8988T (cell line): ENCODE data around the gene NALCN.

ENCODE experiments used
- DNase-seq: peaks from one replicate; pipeline ENCODE4 v3.0.0; 2011

NALCN gene

DNA sequence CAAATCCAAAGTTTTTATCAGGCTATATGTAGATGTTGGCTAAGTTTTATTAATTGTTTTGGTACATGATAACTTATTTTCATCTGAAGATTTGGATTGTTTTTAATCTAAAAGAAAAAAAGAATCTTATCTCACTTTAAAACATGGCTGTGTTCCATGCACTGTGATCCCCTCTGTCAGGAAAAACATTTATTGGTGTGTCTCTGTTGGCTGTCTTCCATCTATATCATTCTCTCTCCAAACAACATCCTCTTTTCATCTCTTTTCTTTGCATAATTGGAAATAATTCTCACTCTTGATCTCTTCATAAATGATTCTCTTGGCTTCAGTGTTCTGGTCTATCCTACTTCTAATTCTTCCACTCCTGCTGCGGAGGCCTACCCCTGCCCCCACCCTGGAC, 4.2 kb downstream of the NALCN start:
- no peak for DNase-seq

DNA sequence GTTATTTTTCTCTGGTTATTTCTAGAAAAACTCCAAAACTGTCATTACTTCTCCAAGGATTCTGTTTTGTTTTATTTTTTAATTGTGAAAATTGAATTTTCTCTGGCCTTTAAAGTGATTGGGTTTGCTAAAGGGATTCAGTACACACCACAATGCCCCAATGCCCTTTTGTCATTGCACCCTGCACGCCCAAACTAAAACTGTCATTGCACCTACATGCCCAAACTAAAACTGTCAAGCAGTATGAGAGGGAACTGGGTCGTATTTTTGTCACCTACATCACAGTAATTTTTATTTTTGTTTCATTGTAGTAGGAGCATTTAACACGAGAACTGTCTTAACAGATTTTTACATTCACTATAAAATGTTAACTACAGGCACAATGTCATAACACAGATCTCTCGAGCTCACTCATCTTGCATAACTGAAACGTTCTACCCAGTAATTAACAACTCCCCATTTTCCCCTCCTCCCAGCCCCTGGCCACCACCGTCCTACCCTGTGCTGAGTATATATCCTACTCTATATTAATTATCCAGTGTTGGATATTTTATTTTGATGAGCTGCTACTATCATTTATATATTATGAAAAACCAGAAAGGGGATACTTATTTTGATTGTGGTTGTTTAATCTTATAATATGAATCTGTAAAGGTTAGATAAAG, 7.2 kb downstream of the NALCN start:
- no peak for DNase-seq

DNA sequence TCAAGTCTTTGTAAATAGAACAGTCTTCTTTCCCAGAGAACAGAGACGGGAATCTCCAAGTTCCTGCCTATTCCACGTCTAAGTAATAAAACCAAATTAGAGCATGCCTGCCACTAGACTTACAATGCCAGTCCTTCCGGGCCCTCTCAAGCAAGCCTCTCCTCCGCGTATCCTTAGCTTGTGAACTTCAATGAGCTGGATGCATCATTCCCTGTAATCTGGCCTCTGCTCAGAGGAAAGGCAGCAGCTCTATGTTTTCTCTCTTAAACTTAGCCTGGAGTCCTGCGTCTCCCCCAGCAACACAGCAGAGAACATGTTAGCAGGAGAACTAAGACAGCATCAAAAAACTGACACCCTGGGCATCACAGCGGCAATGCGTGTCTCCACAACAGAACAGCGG, 8.2 kb downstream of the NALCN start:
- DNase-seq, result no peak

DNA sequence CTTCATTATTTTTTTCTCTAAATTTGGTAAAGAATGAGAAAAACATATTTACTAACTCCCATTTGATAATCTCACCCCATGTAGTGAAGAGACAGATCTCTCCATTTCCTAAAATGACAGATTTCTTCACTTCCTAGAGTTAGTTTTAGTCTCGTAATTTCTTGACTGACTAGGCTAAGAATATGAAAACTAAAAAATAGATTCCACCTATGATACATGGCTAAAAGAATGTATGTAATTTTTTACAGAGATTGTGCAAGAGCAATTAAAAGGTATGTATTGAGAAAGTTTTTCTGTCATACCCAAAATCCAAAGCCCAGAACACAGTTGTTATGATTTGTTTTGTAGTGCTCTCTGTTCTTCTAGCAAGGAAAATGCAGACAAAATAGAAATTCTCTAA, 9.5 kb downstream of the NALCN start:
- no peak for DNase-seq

- DNase-seq, result no peak
Measured at GRCh38 chr13:101401196-101401595, 15.1 kb downstream of the NALCN start.

- DNase-seq, result no peak
Measured at GRCh38 chr13:101399365-101399764, 16.9 kb downstream of the NALCN start.

DNA sequence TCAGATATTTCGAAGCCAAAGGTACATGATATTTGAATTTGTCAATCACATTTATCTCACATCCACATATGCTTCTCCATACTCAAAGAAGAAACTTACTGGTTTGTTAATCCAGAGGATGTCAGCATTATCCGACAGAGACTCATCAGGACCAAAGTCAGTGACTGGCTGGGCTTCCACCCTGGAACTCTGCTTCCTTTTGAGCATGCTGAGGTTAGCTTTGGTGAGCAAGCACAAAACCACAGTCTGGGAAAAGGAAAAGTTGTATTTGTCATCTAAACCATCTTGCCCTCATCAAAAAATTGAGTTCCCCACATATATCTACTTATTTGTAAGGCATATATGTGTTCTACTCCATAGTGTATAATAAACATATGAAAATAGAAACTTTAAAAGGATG, 17.4 kb downstream of the NALCN start:
- DNase-seq, result no peak

DNA sequence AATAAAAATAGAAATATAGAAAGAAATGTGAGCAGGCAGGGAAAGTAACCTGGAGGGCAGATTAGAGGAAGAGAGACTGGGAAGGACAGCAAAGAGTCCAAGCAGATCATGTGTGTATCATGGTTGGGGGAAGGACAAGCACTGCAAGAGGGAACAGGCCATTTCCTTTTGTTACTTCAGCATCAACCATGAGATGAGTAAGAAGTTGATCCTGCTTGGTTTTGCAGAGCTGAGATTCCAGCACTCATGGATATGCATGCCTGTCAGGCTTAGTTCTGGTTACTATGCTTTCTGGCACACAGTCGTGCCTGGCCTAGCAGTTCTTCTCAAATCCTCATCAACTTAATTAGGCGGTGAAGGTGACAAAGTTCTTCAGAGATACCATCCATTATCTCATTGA, 18.1 kb downstream of the NALCN start:
- DNase-seq, result no peak

- no peak for DNase-seq
Measured at GRCh38 chr13:101397742-101398141, 18.6 kb downstream of the NALCN start.

- no peak for DNase-seq
Measured at GRCh38 chr13:101394605-101395004, 21.7 kb downstream of the NALCN start.

DNA sequence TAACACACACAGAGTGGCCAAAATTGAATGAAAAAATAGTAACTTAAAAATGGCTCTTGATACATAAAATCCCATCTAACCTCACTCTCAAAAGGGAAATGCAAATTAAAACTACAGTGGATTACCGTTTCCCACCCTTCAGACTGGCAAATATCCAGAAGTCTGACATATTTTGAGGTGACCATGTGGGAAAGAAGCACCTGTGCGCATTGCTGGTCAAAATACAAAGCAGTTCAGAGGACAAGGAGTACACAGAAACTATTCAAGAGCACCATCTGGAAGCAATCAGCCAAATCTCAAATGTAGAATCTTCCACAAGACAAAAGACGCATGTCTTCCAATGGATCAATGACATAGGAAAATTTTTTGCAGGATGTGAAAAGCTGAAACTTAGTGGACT, 23.2 kb downstream of the NALCN start:
- DNase-seq, result no peak

- DNase-seq, result no peak
Measured at GRCh38 chr13:101390461-101390860, 25.8 kb downstream of the NALCN start.

DNA sequence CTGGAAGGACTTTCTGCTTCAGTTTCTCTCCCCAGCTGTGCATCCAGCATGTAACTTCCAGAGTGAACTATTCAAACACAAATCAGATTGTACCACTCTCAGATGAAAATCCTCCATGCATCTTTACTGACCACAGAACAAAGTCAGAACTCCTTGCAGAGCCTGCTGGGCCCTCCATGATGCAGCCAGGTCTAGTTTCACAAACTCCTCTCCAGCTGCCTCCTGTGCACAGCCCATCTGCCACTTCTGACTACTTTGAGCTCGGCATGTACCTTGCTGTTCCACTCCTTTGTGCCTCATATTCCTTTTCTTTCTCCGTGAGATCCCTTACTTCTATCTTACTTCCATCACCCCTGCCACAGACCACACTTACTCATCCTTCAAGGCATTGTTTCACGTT, 31.4 kb downstream of the NALCN start:
- no peak for DNase-seq

- DNase-seq, result no peak
Measured at GRCh38 chr13:101383595-101383994, 32.7 kb downstream of the NALCN start.

- no peak for DNase-seq
Measured at GRCh38 chr13:101382701-101383100, 33.6 kb downstream of the NALCN start.

DNA sequence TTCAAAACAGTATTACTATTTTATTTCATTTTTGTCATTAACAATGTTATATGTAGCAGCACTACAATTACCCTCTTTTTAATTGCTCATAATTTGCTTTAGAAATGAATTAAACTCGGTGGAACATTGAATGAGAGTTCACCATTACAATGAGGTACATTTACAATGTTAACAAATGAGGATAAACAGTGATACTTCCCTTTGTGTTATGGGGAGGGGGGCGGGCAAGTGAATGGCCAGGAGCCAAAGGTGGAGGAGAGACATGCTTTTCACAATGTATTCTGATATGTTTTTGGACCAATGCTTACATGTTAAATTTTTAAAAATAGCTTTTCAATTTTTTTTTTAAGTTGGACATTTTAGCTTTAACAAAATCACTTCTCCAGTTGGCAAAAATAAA, 34.2 kb downstream of the NALCN start:
- DNase-seq, result no peak

GRCh38 chr13:101360525-101360924, 55.8 kb downstream of the NALCN start:
- DNase-seq, result no peak

- no peak for DNase-seq
Measured at GRCh38 chr13:101354895-101355294, 61.4 kb downstream of the NALCN start.

- no peak for DNase-seq
Measured at GRCh38 chr13:101346942-101347728, 69.2 kb downstream of the NALCN start.

GRCh38 chr13:101346161-101346560, 70.1 kb downstream of the NALCN start:
- no peak for DNase-seq

DNA sequence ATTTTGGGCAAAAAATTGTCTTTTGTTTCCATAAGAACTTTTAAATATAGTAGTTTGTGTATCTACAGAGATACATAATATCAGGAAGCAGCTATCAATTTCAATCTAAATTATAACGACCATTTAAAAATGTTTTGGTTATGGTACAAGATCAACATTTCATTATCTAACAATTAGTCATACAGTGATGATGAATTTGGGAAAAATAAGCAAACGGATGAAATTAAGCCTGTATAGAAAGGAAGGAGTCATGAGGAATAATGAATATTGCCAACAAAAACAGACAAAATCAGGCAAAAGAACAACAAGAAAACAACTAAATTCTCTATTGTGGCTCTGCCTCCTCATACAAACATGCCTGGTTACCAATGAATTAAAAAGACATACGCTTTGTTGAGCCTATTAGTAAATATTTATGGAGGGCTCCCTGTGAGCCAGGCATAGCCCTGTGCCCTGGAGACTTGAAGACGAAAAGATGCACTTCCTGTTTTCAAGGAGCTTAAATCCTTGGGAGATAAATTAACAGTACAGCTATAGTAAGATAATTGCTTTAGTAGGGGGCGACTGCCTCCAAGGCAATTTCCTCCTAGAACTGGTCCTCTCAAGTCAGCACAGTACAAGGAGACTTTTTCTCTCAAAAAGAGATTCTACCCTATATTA, 73.0 kb downstream of the NALCN start:
- no peak for DNase-seq

- no peak for DNase-seq
Measured at GRCh38 chr13:101341464-101341863, 74.8 kb downstream of the NALCN start.

DNA sequence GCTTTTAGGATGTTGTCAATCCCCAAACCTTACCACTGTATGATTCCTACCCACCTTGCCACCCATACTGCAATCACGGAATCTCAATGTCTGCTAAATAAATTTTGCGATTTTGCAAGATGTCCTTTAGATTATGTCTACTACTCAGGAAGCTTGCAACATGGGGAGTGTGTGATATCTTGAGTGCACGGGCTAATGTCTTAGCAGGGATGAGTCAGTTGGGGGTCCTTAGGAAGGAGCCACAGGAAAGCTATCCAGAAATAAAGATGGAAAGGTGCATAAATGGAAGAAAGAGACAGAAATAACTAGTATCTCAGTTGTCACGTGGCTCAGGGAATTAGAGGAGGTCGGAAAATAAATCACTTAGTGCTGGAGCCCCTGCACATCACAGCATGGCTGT, 77.1 kb downstream of the NALCN start:
- DNase-seq, result no peak

DNA sequence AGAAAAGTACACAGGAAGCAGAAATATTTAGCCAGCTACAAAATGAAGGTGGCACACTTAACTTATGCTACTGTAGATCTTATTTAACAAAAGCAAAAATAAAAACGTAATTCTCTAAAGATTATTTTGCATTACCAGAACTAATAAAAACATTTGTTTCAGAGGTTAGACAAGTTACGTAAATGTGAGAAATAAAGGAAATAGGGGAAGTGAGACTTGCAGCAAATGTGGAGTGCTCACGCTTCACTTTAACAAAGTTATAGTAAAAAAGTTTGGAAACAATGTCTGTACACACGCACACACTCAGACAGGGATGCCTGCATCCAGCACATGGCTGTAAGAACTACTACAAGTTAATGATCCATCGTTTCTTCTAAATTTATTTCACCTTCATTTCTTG, 83.7 kb downstream of the NALCN start:
- DNase-seq, result no peak
